ENCODE measurements around the gene ZNF330.
"Not testable (repeated sequence)": the region's sequence is repeated elsewhere in the genome, so short reads cannot be mapped to it uniquely, and the experiment has no call there.

The ZNF330 gene

DNA sequence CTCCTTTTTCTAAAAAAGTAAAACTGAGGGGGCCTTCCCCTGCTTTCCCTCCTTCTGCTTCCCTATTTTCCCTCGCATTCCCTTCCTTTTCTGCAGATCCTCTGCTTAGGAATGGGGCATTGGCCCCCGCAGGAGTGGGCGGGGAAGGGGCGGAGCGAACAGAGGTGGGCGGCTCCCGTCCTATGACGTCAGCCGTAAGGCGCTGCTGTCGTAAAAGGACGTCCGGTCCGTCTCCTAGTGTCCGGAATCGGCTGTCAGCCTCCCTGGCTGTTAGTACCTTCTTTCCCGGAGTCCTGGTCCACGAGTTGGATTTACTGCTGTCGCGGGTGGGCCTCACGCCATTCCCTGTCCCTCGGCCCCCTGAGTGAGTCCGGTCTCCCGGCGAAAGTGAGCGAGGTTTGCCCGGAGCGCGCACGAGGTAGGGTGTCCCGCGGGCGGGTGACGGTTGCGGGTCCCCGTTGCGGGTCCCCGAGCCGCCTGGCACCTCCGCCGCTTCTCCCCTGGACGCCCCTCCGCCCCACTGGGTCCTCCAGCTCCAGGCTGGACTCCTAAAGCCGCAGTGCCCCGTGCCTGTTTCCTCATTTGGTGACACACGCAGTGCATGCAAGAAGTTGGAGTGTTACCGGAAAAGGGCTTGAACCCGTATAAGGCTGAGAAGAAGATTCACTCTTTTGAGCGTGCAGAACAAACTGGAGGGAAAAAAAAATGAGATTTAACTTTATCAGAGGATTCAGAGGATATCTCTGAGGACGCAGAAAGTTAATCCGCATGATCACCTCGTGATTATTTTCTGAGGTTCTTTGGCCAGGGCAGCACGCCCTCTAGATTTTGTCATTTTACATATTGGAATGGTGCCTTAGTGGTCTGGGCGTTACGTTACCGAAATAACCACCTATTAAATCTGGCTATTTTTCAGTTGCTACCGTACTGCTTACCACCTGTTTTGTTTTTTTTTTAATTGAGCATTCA lies at the start of gene ZNF330:
TSS of gene ZNF330 (plus strand) at position 205 of the 969 bp plus-strand sequence. CDS start 1,477 bp downstream, outside the sequence.
- no peaks in the 10 kb centered on the region for H3K9me3 ChIP-seq (ENCODE audit: control insufficient read depth in 5 of 5, low read length in 5 of 5)
- H3K9ac ChIP-seq (ENCODE audit: low read length in 5 of 5), result peak within 1 kb of the TSS; percentile 92 to 100 (median 99)
- H3K27me3 ChIP-seq (ENCODE audit: control insufficient read depth in 5 of 5, insufficient read depth in 4 of 5, low read length in 5 of 5), result no peaks in the 10 kb centered on the region
- H3K4me1 ChIP-seq (ENCODE audit: control insufficient read depth in 5 of 5, insufficient read depth in 5 of 5, low read length in 5 of 5), result peaks cover 0 to 37% (median 22%) of the 10 kb centered on the region in 5 donors
- peak within 1 kb of the TSS; percentile 100 for H3K27ac ChIP-seq (ENCODE audit: low read depth, low read length)
- peak within 1 kb of the TSS; percentile 83 to 95 (median 92) for H3K4me3 ChIP-seq (ENCODE audit: low read depth in 1 of 5, low read length in 5 of 5)
- H3K36me3 ChIP-seq (ENCODE audit: control insufficient read depth in 5 of 5, insufficient read depth in 5 of 5, low read length in 5 of 5), result peaks cover 6 to 22% (median 16%) of the 10 kb centered on the region in 5 donors

DNA sequence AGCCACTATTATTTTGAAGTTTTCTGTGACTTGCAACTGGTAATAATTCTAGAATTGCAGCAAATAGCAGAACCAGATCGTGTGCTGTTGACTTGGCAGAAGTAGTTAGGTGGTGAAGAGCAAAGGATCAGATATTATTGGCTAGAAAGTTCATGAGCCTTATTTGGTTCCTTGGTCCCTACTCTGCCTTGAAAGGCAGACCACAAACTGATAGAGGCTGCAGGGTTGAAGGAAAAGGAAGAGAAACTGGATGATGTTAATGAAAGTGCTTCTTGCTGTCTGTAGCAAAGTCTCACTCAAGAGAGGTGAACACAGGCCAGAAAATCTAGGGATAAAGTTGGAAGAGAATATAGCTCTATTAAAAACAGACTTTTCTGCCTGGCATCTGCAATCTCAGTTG lies 46.2 kb upstream of the ZNF330 start:
- Histone ChIP-seq H3K36me3 (ENCODE audit: control insufficient read depth in 5 of 5, insufficient read depth in 5 of 5, low read length in 5 of 5) (no peaks in the 10 kb centered on the region), H3K27ac (ENCODE audit: low read depth, low read length) (no peak overlapping the region), H3K9ac (ENCODE audit: low read length in 5 of 5) (no peak overlapping the region), H3K4me3 (ENCODE audit: low read depth in 1 of 5, low read length in 5 of 5) (no peak overlapping the region), H3K9me3 (ENCODE audit: control insufficient read depth in 5 of 5, low read length in 5 of 5) (no peaks in the 10 kb centered on the region), H3K4me1 (ENCODE audit: control insufficient read depth in 5 of 5, insufficient read depth in 5 of 5, low read length in 5 of 5) (no peaks in the 10 kb centered on the region), H3K27me3 (ENCODE audit: control insufficient read depth in 5 of 5, insufficient read depth in 4 of 5, low read length in 5 of 5) (no peaks in the 10 kb centered on the region)

DNA sequence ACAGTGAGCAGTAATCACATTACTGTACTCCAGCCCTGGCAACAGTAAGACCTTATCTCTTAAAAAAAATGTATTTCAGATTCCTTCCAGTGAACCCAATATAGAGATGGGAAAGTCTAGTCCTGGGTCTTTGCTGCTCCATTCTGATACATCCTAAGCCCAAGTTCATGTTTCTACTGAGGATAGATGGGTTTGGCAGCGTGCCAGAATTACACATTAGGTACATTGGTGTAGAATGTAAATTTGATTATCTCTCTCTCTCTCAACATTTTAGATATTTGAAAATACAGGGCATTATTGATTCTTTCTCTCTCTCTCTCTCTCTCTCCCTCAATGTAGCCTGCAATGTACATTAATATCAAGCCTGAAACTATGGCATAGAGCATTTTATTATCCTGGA lies 43.5 kb upstream of the ZNF330 start:
- Histone ChIP-seq H3K9ac (ENCODE audit: low read length in 5 of 5) (no peak overlapping the region), H3K27me3 (ENCODE audit: control insufficient read depth in 5 of 5, insufficient read depth in 4 of 5, low read length in 5 of 5) (no peaks in the 10 kb centered on the region), H3K4me3 (ENCODE audit: low read depth in 1 of 5, low read length in 5 of 5) (no peak overlapping the region), H3K27ac (ENCODE audit: low read depth, low read length) (no peak overlapping the region), H3K9me3 (ENCODE audit: control insufficient read depth in 5 of 5, low read length in 5 of 5) (no peaks in the 10 kb centered on the region), H3K4me1 (ENCODE audit: control insufficient read depth in 5 of 5, insufficient read depth in 5 of 5, low read length in 5 of 5) (no peaks in the 10 kb centered on the region), H3K36me3 (ENCODE audit: control insufficient read depth in 5 of 5, insufficient read depth in 5 of 5, low read length in 5 of 5) (no peaks in the 10 kb centered on the region)

DNA sequence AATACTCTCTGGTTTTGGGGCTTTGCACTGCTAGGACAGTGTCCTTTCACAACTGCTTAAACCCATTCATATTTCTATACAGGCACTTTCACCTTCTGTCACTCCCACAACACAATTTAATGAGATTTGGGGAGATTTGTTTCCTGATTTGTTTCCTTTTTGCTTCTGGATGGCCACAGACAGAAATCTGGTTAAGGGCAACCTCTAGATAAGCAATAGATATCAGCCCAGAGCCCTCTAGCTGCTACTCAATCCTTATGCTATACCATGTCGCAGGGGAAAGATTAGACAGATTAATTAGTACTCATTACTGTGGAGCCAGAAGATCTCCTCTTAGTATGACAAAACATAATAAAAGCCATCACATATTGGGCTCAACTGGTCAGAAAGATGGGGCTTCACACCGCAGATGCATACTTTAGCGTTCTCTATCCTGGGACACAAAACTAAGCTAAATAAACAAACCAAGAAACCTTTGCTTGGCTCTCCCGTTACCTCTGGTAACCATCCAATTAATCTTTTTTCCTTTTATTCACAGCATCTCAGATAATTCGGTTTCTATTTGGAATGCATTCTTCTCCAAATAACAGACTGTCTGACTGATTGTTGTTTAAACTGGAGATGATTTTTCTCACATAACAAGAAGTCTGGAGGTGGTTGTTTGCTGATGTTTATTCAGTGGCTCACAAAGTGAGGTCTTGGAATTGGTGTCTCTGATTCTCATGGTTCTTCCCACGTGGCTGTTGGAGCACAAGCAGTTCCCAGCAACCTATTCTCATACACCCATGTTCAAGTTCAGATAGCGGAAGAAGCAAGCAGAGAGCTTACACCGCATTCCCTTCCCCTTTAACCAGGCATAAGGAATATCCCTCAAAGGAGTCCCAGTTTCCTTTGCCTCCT lies 41.0 kb upstream of the ZNF330 start:
- H3K9me3 ChIP-seq (ENCODE audit: control insufficient read depth in 5 of 5, low read length in 5 of 5), result peaks cover 0 to 2% (median 0%) of the 10 kb centered on the region in 5 donors
- H3K27ac ChIP-seq (ENCODE audit: low read depth, low read length), result no peak overlapping the region
- H3K27me3 ChIP-seq (ENCODE audit: control insufficient read depth in 5 of 5, insufficient read depth in 4 of 5, low read length in 5 of 5), result no peaks in the 10 kb centered on the region

DNA sequence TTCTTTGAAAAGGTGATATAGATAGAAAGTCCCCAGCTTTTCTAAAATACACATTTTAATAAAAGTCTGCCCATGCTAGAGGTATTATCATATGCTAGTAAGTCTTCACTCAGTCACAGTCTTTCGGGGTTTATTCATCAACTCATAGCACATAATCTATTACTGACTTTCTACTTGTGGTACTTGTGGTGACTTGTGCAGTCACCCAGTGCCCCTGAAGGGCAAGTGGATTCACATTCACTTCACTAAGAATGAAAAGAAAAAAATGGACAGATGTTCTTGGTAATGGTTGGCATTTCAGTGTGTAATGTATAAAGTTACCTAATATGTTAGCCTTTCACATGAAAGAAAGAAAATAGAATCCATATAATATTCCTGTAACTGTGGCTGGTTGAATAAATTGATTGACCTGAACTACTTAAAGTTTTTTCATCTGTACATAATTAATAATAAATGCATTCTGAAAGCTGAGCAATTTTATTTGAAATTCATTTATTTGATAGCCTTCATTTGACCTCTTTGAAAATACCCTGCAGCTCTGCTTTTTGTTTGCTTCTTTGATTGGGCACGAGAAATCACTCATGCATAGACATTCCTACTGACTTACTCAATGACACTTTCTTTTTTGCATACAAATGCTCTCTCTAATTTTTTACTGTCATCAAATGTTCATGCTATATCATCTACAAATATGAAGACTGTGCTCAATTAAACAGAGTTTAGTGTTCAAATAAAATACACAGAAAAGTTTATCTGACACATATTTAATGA lies 39.5 kb upstream of the ZNF330 start:
- H3K4me3 ChIP-seq (ENCODE audit: low read depth in 1 of 5, low read length in 5 of 5), result no peak overlapping the region
- H3K9me3 ChIP-seq (ENCODE audit: control insufficient read depth in 5 of 5, low read length in 5 of 5), result peaks cover 0 to 2% (median 0%) of the 10 kb centered on the region in 5 donors

More for the DNA sequence above, 41.0 kb upstream of the ZNF330 start:
- H3K9ac ChIP-seq (ENCODE audit: low read length in 5 of 5), result no peak overlapping the region
- no peaks in the 10 kb centered on the region for H3K4me1 ChIP-seq (ENCODE audit: control insufficient read depth in 5 of 5, insufficient read depth in 5 of 5, low read length in 5 of 5)
- no peak overlapping the region for H3K4me3 ChIP-seq (ENCODE audit: low read depth in 1 of 5, low read length in 5 of 5)
- H3K36me3 ChIP-seq (ENCODE audit: control insufficient read depth in 5 of 5, insufficient read depth in 5 of 5, low read length in 5 of 5), result no peaks in the 10 kb centered on the region

DNA sequence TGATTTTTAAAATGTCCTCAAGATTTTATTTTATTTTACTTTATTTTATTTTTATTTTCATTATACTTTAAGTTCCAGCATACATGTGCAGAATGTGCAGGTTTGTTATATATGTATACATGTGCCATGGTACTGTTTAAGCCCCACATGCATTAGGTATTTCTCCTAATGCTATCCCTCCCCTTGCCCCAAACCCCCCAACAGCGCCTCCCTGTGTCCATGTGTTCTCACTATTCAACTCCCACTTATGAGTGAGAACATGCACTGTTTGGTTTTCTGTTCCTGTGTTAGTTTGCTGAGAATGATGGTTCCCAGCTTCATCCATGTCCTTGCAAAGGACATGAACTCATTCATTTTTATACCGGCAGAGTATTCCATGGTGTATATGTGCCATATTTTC lies 37.2 kb upstream of the ZNF330 start:
- not testable (repeated sequence) for H3K27me3 ChIP-seq (ENCODE audit: control insufficient read depth in 5 of 5, insufficient read depth in 4 of 5, low read length in 5 of 5); H3K9ac ChIP-seq (ENCODE audit: low read length in 5 of 5); H3K4me3 ChIP-seq (ENCODE audit: low read depth in 1 of 5, low read length in 5 of 5); H3K9me3 ChIP-seq (ENCODE audit: control insufficient read depth in 5 of 5, low read length in 5 of 5); H3K27ac ChIP-seq (ENCODE audit: low read depth, low read length); H3K4me1 ChIP-seq (ENCODE audit: control insufficient read depth in 5 of 5, insufficient read depth in 5 of 5, low read length in 5 of 5); H3K36me3 ChIP-seq (ENCODE audit: control insufficient read depth in 5 of 5, insufficient read depth in 5 of 5, low read length in 5 of 5)

More for the DNA sequence above, 39.5 kb upstream of the ZNF330 start:
- Histone ChIP-seq H3K27ac (ENCODE audit: low read depth, low read length) (no peak overlapping the region), H3K36me3 (ENCODE audit: control insufficient read depth in 5 of 5, insufficient read depth in 5 of 5, low read length in 5 of 5) (no peaks in the 10 kb centered on the region), H3K4me1 (ENCODE audit: control insufficient read depth in 5 of 5, insufficient read depth in 5 of 5, low read length in 5 of 5) (no peaks in the 10 kb centered on the region), H3K27me3 (ENCODE audit: control insufficient read depth in 5 of 5, insufficient read depth in 4 of 5, low read length in 5 of 5) (no peaks in the 10 kb centered on the region), H3K9ac (ENCODE audit: low read length in 5 of 5) (no peak overlapping the region)

DNA sequence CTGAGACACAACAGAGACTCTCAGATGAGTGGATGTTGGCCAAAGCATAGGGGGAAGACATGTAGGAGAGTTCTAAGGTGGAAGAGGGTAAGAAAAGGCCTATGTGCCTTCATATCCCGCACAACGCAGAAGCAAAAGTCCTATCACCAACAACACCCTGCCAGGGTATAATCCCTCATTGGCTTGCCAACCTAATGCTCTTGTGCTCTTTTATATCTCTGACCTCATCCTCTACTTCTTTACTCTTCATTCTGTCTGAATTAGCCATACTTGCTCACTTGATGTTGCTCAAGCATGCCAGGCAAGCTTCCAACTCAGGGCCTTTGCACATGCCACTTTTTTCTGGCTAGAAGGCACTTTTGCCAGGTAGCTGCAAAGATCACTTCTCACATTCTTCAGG lies 28.1 kb upstream of the ZNF330 start:
- Histone ChIP-seq H3K36me3 (ENCODE audit: control insufficient read depth in 5 of 5, insufficient read depth in 5 of 5, low read length in 5 of 5) (no peaks in the 10 kb centered on the region), H3K9ac (ENCODE audit: low read length in 5 of 5) (no peak overlapping the region), H3K4me1 (ENCODE audit: control insufficient read depth in 5 of 5, insufficient read depth in 5 of 5, low read length in 5 of 5) (peaks cover 0 to 8% (median 4%) of the 10 kb centered on the region in 5 donors), H3K4me3 (ENCODE audit: low read depth in 1 of 5, low read length in 5 of 5) (no peak overlapping the region), H3K9me3 (ENCODE audit: control insufficient read depth in 5 of 5, low read length in 5 of 5) (no peaks in the 10 kb centered on the region), H3K27me3 (ENCODE audit: control insufficient read depth in 5 of 5, insufficient read depth in 4 of 5, low read length in 5 of 5) (no peaks in the 10 kb centered on the region), H3K27ac (ENCODE audit: low read depth, low read length) (no peak overlapping the region)

DNA sequence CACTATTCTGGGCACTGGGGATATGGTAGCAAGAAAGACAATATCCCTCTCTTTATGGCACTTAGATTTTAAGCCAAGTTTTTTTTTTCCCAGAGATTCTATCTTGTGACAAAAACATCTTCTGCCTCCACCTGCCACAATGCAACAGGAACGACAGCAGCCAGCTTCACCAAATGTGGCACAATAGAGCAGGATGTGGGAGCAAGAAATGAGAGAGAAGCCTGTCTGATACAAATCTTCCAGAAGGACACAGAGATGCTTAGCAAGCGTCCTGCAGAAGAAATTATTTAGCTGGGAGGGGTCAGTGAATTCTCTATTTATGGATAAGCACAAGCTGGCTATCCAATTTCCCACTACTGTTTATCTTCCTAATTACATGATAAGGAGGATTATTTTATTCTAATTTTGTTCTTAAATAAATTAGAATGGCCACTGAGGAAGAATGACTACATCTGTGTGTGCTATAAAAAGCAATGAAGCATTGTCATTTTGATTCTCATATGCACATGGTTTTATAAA lies 27.1 kb upstream of the ZNF330 start:
- Histone ChIP-seq H3K4me3 (ENCODE audit: low read depth in 1 of 5, low read length in 5 of 5) (no peak overlapping the region), H3K27me3 (ENCODE audit: control insufficient read depth in 5 of 5, insufficient read depth in 4 of 5, low read length in 5 of 5) (no peaks in the 10 kb centered on the region), H3K9me3 (ENCODE audit: control insufficient read depth in 5 of 5, low read length in 5 of 5) (no peaks in the 10 kb centered on the region), H3K27ac (ENCODE audit: low read depth, low read length) (no peak overlapping the region), H3K4me1 (ENCODE audit: control insufficient read depth in 5 of 5, insufficient read depth in 5 of 5, low read length in 5 of 5) (peaks cover 0 to 8% (median 4%) of the 10 kb centered on the region in 5 donors), H3K9ac (ENCODE audit: low read length in 5 of 5) (no peak overlapping the region), H3K36me3 (ENCODE audit: control insufficient read depth in 5 of 5, insufficient read depth in 5 of 5, low read length in 5 of 5) (no peaks in the 10 kb centered on the region)

DNA sequence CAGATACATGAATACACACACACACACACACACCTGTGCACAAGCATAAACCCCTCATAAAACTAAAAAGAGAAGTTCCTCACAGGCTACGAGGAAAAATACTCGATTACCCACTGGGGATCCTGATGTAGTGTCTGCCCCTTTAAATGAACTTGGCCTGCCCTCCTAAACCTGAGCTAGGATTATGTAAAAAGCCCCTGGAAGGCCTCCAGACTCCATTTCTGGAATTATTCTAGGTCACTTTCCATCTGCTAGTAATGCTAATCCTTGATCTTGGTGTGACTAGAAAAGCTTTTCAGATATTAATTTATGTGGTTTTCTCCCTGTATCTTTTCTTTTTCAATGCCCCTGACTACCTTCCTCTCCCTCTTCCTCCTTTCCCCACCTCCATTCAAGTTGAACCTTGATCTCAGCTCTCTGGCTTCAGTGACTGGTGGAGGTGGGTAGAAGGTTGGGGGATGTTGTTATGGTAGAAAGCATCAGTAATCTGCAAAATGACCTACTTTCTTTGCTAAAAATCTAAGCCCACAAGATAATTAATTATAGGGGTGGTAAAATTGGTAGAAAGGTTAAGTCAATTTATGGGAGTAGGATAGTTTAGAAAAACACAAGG lies 25.5 kb upstream of the ZNF330 start:
- Histone ChIP-seq H3K27ac (ENCODE audit: low read depth, low read length) (no peak overlapping the region), H3K9me3 (ENCODE audit: control insufficient read depth in 5 of 5, low read length in 5 of 5) (peaks cover 0 to 3% (median 0%) of the 10 kb centered on the region in 5 donors), H3K27me3 (ENCODE audit: control insufficient read depth in 5 of 5, insufficient read depth in 4 of 5, low read length in 5 of 5) (no peaks in the 10 kb centered on the region), H3K9ac (ENCODE audit: low read length in 5 of 5) (no peak overlapping the region), H3K4me3 (ENCODE audit: low read depth in 1 of 5, low read length in 5 of 5) (no peak overlapping the region), H3K4me1 (ENCODE audit: control insufficient read depth in 5 of 5, insufficient read depth in 5 of 5, low read length in 5 of 5) (peaks cover 0 to 8% (median 4%) of the 10 kb centered on the region in 5 donors), H3K36me3 (ENCODE audit: control insufficient read depth in 5 of 5, insufficient read depth in 5 of 5, low read length in 5 of 5) (no peaks in the 10 kb centered on the region)

All from subcutaneous abdominal adipose tissue (tissue), 5 donors.